GM12875 (cell line): Measurements from ENCODE around the gene ECE2.
A peak's percentile ranks its signal among the peaks of the same experiment; 100 is the strongest.

Experiments
- H3K4me3 ChIP-seq: one replicate; pipeline ENCODE4 v1.5.1; 2011; ENCODE audit warnings: low read depth, low read length, control low read depth
- TF ChIP-seq, protein P1 (sequence below): IDR thresholded peaks from 2 replicates; pipeline ENCODE4 v1.5.1; 2011; ENCODE audit warnings: low read depth, mild to moderate bottlenecking, control low read depth, inconsistent platforms, low read length, moderate library complexity, borderline replicate concordance; ENCODE audit not compliant: insufficient read depth

The ECE2 gene

DNA sequence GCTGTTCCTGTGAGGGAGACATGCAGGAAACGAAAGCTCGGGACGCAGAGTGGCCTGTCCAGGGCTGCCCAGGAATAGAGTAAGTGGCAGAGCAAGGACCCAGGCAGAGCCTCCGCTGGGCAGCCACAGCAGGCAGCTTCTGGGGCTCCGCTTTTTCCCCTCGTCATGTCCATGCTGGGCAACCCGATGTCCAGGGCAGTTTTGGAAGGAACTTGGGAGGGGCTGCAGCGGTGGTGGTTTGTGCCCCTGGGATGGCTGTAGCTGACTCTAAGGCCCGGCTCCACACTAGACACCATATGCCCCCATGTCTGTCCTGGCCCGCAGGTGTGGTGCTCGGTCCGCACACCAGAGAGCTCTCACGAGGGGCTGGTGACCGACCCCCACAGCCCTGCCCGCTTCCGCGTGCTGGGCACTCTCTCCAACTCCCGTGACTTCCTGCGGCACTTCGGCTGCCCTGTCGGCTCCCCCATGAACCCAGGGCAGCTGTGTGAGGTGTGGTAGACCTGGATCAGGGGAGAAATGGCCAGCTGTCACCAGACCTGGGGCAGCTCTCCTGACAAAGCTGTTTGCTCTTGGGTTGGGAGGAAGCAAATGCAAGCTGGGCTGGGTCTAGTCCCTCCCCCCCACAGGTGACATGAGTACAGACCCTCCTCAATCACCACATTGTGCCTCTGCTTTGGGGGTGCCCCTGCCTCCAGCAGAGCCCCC, 16.1 kb downstream of the ECE2 start:
- TF ChIP-seq, protein P1, sequence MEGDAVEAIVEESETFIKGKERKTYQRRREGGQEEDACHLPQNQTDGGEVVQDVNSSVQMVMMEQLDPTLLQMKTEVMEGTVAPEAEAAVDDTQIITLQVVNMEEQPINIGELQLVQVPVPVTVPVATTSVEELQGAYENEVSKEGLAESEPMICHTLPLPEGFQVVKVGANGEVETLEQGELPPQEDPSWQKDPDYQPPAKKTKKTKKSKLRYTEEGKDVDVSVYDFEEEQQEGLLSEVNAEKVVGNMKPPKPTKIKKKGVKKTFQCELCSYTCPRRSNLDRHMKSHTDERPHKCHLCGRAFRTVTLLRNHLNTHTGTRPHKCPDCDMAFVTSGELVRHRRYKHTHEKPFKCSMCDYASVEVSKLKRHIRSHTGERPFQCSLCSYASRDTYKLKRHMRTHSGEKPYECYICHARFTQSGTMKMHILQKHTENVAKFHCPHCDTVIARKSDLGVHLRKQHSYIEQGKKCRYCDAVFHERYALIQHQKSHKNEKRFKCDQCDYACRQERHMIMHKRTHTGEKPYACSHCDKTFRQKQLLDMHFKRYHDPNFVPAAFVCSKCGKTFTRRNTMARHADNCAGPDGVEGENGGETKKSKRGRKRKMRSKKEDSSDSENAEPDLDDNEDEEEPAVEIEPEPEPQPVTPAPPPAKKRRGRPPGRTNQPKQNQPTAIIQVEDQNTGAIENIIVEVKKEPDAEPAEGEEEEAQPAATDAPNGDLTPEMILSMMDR: no peak
- H3K4me3 ChIP-seq: no peak overlapping the region

DNA sequence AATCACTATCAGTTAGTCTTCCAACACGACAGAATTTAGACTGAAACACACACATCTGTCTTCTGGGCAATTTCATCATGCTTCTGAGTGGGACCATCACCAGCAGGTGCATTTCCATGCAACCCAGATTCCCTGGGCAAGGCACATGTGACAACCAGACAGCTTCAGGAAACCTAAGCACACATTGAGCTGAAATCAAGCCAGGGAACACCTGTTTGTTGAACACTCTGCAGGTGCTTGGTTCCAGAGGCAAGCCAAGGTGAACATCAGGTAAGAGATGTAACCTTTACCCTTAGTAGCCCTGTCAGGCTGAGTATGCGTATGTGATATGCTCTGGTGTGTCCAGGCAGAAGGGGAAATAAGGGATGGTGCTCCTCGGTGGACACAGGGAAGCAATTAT, 19.9 kb downstream of the ECE2 start:
- TF ChIP-seq, protein P1: no peak
- no peak overlapping the region for H3K4me3 ChIP-seq

DNA sequence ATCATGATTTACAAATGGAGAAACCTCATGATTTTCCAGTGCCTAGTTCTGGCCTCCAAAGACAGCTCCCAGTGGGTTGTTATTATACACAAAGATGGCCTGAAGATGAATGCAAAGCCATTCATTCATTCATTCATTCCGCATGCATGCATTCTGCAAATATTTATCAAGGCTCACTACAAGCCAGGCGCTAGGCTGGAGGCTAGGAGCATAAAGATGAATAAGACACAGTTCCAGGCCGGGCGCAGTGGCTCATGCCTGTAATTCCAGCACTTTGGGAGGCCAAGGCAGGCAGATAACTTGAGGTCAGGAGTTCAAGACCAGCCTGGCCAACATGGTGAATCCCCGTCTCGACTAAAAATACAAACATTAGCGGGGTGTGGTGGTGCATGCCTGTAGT, 20.8 kb downstream of the ECE2 start:
- TF ChIP-seq, protein P1: no peak
- H3K4me3 ChIP-seq: no peak overlapping the region

DNA sequence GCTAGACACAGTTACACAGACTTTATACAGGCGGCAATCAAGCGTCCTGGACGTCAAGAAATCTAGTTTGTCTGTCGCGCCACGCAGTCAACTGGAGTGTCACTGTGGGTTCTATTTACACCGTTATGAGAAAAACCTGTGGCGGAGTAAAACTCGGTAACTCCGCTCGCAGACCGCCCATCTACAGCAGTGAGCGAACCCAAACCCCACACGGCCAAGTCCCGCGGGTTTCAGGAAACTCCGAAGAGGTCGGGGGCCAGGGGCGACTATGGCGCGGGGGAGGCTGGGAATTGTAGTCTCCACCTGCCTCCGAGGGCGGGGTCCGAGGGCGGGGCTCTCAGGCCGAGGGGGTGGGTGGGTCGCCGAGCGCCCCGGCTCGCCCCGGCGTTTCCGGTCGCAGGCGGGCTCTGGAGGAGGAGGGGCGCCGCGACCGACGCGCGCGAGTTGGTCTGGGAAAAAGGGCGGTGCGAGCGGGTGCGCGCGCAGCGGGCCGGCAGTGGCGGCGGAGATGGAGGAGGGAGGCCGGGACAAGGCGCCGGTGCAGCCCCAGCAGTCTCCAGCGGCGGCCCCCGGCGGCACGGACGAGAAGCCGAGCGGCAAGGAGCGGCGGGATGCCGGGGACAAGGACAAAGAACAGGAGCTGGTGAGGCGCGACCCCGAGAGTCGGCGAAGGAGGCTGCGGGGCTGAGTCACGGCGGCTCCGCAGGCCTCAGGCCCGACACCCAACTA, 23.1 kb downstream of the ECE2 start, which contains the start of gene PSMD2:
PSMD2 (plus strand) TSS at position 483 of the 729 bp plus-strand sequence; CDS start at position 509, 26 bp downstream.
- TF ChIP-seq, protein P1: no peak
- H3K4me3 ChIP-seq: peak within 1 kb of the TSS; percentile 96

DNA sequence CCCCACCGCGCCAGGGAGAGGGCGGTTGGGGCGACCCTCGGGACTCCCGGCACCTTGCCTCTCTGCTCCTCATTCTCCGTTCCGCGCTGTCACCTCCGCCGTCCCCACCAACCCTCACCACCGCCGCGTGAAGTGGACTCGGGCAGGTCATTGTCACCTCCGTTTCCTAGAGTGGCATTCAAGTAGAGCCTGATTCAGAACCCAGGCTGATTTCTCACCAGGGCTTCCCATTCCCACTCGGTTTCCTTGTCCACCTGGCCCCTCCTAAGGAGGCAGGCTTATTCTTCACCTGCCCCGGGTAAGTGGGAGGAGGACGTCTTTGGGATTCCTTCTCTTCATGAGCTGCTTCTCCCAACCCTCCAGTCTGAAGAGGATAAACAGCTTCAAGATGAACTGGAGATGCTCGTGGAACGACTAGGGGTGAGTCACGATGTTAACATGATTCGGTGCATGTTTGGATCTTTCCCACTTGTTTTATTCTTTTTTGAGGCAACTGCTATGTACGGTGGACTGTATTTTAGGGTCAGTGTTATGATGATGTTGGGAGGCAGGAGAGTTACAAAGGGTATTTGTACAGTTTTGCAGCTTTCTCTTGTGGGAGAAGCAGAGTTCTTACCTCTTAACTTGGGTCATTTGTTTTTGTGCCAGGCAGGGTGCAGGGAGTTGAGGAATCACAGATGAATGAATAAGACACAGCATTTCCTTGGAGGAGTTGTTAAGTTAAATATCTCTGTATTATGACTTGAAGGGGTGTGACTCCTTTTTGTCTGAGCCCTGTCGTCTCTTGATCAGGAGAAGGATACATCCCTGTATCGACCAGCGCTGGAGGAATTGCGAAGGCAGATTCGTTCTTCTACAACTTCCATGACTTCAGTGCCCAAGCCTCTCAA, 23.9 kb downstream of the ECE2 start:
- TF ChIP-seq, protein P1: no peak

DNA sequence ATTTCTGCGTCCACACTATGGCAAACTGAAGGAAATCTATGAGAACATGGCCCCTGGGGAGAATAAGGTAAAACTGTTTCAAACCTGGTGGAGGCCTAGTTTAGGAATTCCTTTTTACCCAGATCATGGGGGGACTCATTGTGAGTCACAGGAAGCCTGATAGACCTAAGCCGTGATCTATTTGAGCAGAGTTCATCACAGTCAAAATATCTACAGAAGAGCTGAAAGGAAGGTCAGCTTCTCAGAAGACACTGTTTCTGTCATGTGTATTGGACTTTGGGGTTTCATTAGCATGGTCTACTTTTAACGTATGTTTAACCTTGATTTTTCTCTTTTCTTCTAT, 24.5 kb downstream of the ECE2 start:
- no peak overlapping the region for H3K4me3 ChIP-seq
- TF ChIP-seq, protein P1: no peak

More for the DNA sequence above, 23.9 kb downstream of the ECE2 start:
- H3K4me3 ChIP-seq: peak overlapping the region; percentile 96

DNA sequence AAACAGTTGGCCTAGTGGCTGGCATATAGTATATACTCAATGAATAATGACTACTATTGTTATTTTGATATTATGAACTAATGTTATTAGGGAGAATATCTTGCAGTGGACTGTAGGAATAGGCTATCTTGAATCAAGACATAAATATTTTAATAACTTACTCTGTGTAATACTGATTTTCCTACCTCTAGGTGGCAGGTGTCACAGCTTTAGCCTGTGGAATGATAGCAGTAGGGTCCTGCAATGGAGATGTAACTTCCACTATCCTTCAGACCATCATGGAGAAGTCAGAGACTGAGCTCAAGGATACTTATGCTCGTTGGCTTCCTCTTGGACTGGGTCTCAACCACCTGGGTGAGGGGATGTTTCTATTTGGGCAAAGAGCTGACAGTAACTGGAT, 29.8 kb downstream of the ECE2 start:
- H3K4me3 ChIP-seq: no peak overlapping the region
- TF ChIP-seq, protein P1: peak; percentile 20; the same call in 1 of the 2 replicates
